Esophagus squamous epithelium (tissue), 4 donors: Measurements from ENCODE around the gene DISP3.

Experiments
- POLR2A ChIP-seq, 4 donors: fragments of 450-650 bp; IDR thresholded peaks; one replicate each; pipeline ENCODE4 v1.6.1; 2017; ENCODE audit warnings: antibody characterized with exemption in 4 of 4, mild to moderate bottlenecking in 4 of 4, moderate library complexity in 3 of 4
- TF ChIP-seq, protein P1 (sequence below), 6 experiments: fragments of 450-650 bp in 4 of 6; fragments of 200-600 bp in 2 of 6; sonication (generic) in 2 of 6; IDR thresholded peaks; one replicate each; pipeline ENCODE4 v1.5.1; 2016 to 2019; ENCODE audit warnings: antibody characterized with exemption in 6 of 6, mild to moderate bottlenecking in 4 of 6, moderate library complexity in 4 of 6

DNA sequence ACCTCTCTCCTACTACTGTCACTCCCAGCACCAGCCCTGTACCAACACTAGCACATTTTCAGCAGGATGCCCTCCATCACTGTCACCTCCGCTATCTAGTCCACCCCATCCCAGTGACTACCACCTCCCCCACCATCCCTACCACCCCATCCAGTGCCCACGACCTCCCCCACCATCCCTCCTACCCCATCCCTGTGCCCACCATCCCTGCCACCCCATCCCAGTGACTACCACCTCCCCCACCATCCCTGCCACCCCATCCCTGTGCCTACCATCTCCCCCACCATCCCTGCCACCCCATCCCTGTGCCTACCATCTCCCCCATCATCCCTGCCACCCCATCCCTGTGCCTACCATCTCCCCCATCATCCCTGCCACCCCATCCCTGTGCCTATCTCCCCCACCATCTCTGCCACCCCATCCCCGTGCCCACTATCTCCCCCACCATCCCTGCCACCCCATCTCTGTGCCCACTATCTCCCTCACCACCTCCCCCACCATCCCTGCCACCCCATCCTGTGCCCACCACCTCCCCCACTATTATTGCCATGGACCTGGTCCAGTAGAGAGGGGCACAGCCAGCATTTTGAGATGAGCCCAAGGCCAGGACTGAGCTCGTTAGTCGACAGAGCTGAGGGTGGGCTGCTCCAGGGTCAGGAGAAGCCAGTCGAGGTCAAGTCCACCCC is 45.7 kb downstream of the DISP3 start:
- TF ChIP-seq POLR2A (IDR thresholded peaks at IDR 0.05): no peak
- TF ChIP-seq, protein P1, sequence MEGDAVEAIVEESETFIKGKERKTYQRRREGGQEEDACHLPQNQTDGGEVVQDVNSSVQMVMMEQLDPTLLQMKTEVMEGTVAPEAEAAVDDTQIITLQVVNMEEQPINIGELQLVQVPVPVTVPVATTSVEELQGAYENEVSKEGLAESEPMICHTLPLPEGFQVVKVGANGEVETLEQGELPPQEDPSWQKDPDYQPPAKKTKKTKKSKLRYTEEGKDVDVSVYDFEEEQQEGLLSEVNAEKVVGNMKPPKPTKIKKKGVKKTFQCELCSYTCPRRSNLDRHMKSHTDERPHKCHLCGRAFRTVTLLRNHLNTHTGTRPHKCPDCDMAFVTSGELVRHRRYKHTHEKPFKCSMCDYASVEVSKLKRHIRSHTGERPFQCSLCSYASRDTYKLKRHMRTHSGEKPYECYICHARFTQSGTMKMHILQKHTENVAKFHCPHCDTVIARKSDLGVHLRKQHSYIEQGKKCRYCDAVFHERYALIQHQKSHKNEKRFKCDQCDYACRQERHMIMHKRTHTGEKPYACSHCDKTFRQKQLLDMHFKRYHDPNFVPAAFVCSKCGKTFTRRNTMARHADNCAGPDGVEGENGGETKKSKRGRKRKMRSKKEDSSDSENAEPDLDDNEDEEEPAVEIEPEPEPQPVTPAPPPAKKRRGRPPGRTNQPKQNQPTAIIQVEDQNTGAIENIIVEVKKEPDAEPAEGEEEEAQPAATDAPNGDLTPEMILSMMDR (IDR thresholded peaks at IDR 0.05): no peak
